HG02981 (cell line): ENCODE measurements around the gene PIK3R5.

ENCODE experiments used
- ATAC-seq: cut with Tn5 transposase; IDR thresholded peaks from one replicate; pipeline ENCODE4 v1.9.1; 2021; ENCODE audit warnings: mild to moderate bottlenecking, moderate library complexity; ENCODE audit not compliant: unreplicated experiment

The PIK3R5 gene

GRCh38 chr17:8881606-8882005, 83.9 kb downstream of the PIK3R5 start:
- no peak for ATAC-seq

- no peak for ATAC-seq
These were observed 85.0 kb downstream of the PIK3R5 start for GRCh38 chr17:8880466-8880865.

GRCh38 chr17:8879410-8879809, 86.1 kb downstream of the PIK3R5 start:
- no peak for ATAC-seq

GRCh38 chr17:8877984-8878383, 87.5 kb downstream of the PIK3R5 start:
- ATAC-seq, result no peak

GRCh38 chr17:8875957-8876356, 89.5 kb downstream of the PIK3R5 start:
- ATAC-seq, result no peak

GRCh38 chr17:8875436-8875835, 90.1 kb downstream of the PIK3R5 start:
- ATAC-seq, result no peak

- no peak for ATAC-seq
These were observed 91.4 kb downstream of the PIK3R5 start for GRCh38 chr17:8873801-8874715.

GRCh38 chr17:8872705-8873435, 92.6 kb downstream of the PIK3R5 start:
- ATAC-seq, result no peak

GRCh38 chr17:8872036-8872704, 93.3 kb downstream of the PIK3R5 start:
- no peak for ATAC-seq

GRCh38 chr17:8871081-8871581, 94.4 kb downstream of the PIK3R5 start:
- ATAC-seq, result no peak

GRCh38 chr17:8870406-8871040, 95.0 kb downstream of the PIK3R5 start:
- no peak for ATAC-seq

GRCh38 chr17:8869114-8869815, 96.2 kb downstream of the PIK3R5 start:
- ATAC-seq, result no peak

- peak; percentile 40 for ATAC-seq
These were observed 97.0 kb downstream of the PIK3R5 start for GRCh38 chr17:8868529-8868951.

GRCh38 chr17:8868092-8868491, 97.4 kb downstream of the PIK3R5 start:
- no peak for ATAC-seq

- no peak for ATAC-seq
These were observed 98.0 kb downstream of the PIK3R5 start, which contains the start of gene PIK3R6 for GRCh38 chr17:8867361-8867981. PIK3R6 (minus strand) TSS chr17:8867674; CDS start chr17:8849794, 17,880 bp downstream.

GRCh38 chr17:8865811-8866210, 99.7 kb downstream of the PIK3R5 start:
- ATAC-seq, result no peak

- ATAC-seq, result no peak
These were observed 100.1 kb downstream of the PIK3R5 start for GRCh38 chr17:8865385-8865784.

- no peak for ATAC-seq
These were observed 103.1 kb downstream of the PIK3R5 start for GRCh38 chr17:8862213-8863056.
